HCT116 (cell line): ENCODE results near the gene RRH. TPM values are rescaled to one million over a fixed set of nuclear protein-coding genes. Genes with fewer than 3 reads are reported as not detected.

Experiments used
- ATAC-seq: fragments of 200-7000 bp; cut with Tn5 transposase; 2 replicates; pipeline ENCODE4 v1.9.1; 2020; ENCODE audit warnings: mild to moderate bottlenecking, moderate library complexity
- BruUV-seq: library from RNA; stranded (reverse); fragments of 400-500 nt; replicated peaks from 2 replicates; lab custom pipeline; 2021; lab: Mats Ljungman, UMichigan
- CTCF ChIA-PET: fragments of 300-600 bp; sonication (Branson Sonifier 250); formaldehyde crosslinking; loops from one replicate; lab custom pipeline; 2021; ENCODE audit warnings: antibody characterized with exemption; lab: Charles Lee
- POLR2A ChIA-PET: fragments of 300-600, 350-600 bp; sonication (Branson Sonifier 250); formaldehyde crosslinking; loops from one replicate; lab custom pipeline; 2021; ENCODE audit warnings: antibody characterized with exemption; lab: Charles Lee
- RAD21 ChIA-PET, 2 experiments: fragments of 300-600 bp; sonication (Branson Sonifier 250); formaldehyde crosslinking; loops; one replicate each; lab custom pipeline; 2023; ENCODE audit warnings: low total read pairs in 2 of 2; ENCODE audit not compliant: uncharacterized antibody in 2 of 2, unreplicated experiment in 2 of 2, low non-redundant PET in 1 of 2; lab: Charles Lee
- DNase-seq: peaks from one replicate; pipeline ENCODE4 v3.0.0-alpha.2; 2010; ENCODE audit warnings: low read depth, low spot score
- H2AFZ ChIP-seq: fragments of 200-600 bp; shearing (Covaris generic), sonication (generic); 2 replicates; pipeline ENCODE4 v1.6.1; 2017; ENCODE audit warnings: low read depth, mixed run types, mixed read lengths, antibody characterized with exemption, low read length; ENCODE audit not compliant: poor library complexity, severe bottlenecking
- H3K27ac ChIP-seq: 2 replicates; pipeline ENCODE4 v1.5.1; 2012; ENCODE audit warnings: low read depth, low read length
- H3K27me3 ChIP-seq: fragments of 200-600 bp; sonication (generic); 2 replicates; pipeline ENCODE4 v1.6.1; 2016; ENCODE audit warnings: mixed run types, low read length, mixed read lengths; ENCODE audit not compliant: insufficient read depth
- H3K36me3 ChIP-seq, 2 experiments: fragments of 200-500 bp in 1 of 2; fragments of 200-600 bp in 1 of 2; sonication (Bioruptor generic) in 1 of 2; sonication (generic) in 1 of 2; 2 replicates each; pipeline versions ENCODE4 v1.5.1 to v1.6.1; 2014 to 2016; ENCODE audit warnings: low read length in 2 of 2, inconsistent platforms in 1 of 2, mixed read lengths in 1 of 2, mixed run types in 1 of 2; ENCODE audit not compliant: insufficient read depth in 2 of 2, control insufficient read depth in 1 of 2
- H3K4me1 ChIP-seq, 2 experiments: fragments of 200-600 bp in 1 of 2; sonication (generic) in 1 of 2; 2 replicates each; pipeline versions ENCODE4 v1.5.1 to v1.6.1; 2012 to 2017; ENCODE audit warnings: low read length in 2 of 2, inconsistent platforms in 1 of 2, mild to moderate bottlenecking in 1 of 2, mixed read lengths in 1 of 2, mixed run types in 1 of 2, moderate library complexity in 1 of 2; ENCODE audit not compliant: insufficient read depth in 2 of 2, control insufficient read depth in 1 of 2
- H3K4me2 ChIP-seq: fragments of 200-600 bp; sonication (generic); 2 replicates; pipeline ENCODE4 v1.6.1; 2017; ENCODE audit warnings: mixed run types, low read length, mixed read lengths
- H3K4me3 ChIP-seq, 2 experiments: fragments of 200-600 bp in 1 of 2; sonication (generic) in 1 of 2; replicated peaks in 1 of 2; 2 replicates each; pipeline ENCODE4 v1.5.1; 2011 to 2016; ENCODE audit warnings: low read length in 2 of 2, control low read depth in 1 of 2, low read depth in 1 of 2, mild to moderate bottlenecking in 1 of 2, mixed read lengths in 1 of 2, mixed run types in 1 of 2
- H3K79me2 ChIP-seq: fragments of 200-600 bp; sonication (generic); 2 replicates; pipeline ENCODE4 v1.6.1; 2017; ENCODE audit warnings: mild to moderate bottlenecking, mixed run types, low read length, moderate library complexity, mixed read lengths; ENCODE audit not compliant: insufficient read depth
- H3K9ac ChIP-seq: fragments of 200-600 bp; sonication (generic); 2 replicates; pipeline ENCODE4 v1.6.1; 2016; ENCODE audit warnings: low read length, mixed read lengths
- H3K9me2 ChIP-seq: fragments of 200-600 bp; sonication (generic), shearing (Covaris generic); 2 replicates; pipeline ENCODE4 v1.6.1; 2017; ENCODE audit warnings: mixed run types, mild to moderate bottlenecking, moderate library complexity; ENCODE audit not compliant: insufficient read depth
- H3K9me3 ChIP-seq, 2 experiments: fragments of 200-500 bp in 1 of 2; fragments of 200-600 bp in 1 of 2; sonication (Bioruptor generic) in 1 of 2; sonication (generic) in 1 of 2; 2 replicates each; pipeline ENCODE4 v1.6.1; 2014 to 2017; ENCODE audit warnings: low read length in 2 of 2, mixed read lengths in 2 of 2, inconsistent platforms in 1 of 2, low read depth in 1 of 2, mild to moderate bottlenecking in 1 of 2, mixed run types in 1 of 2, moderate library complexity in 1 of 2; ENCODE audit not compliant: control insufficient read depth in 1 of 2, insufficient read depth in 1 of 2
- H4K20me1 ChIP-seq: fragments of 200-600 bp; sonication (generic), shearing (Covaris generic); 2 replicates; pipeline ENCODE4 v1.6.1; 2017; ENCODE audit warnings: mixed run types, mild to moderate bottlenecking, moderate library complexity; ENCODE audit not compliant: insufficient read depth
- ATF3 ChIP-seq: IDR thresholded peaks from 2 replicates; pipeline ENCODE4 v1.6.1; 2012
- CBX3 ChIP-seq: IDR thresholded peaks from 2 replicates; pipeline ENCODE4 v1.6.1; 2012; ENCODE audit warnings: low read depth
- CEBPB ChIP-seq: IDR thresholded peaks from 2 replicates; pipeline ENCODE4 v1.6.1; 2012; ENCODE audit warnings: low read depth
- CTCF ChIP-seq, 3 experiments: fragments of 200-600 bp in 1 of 3; sonication (generic) in 1 of 3; IDR thresholded peaks in 2 of 3; conservative IDR thresholded peaks in 1 of 3; 2 replicates each; pipeline ENCODE4 v1.5.1; 2012 to 2017; ENCODE audit warnings: low read depth in 2 of 3, low read length in 2 of 3, antibody characterized with exemption in 1 of 3, borderline replicate concordance in 1 of 3, control low read depth in 1 of 3, mild to moderate bottlenecking in 1 of 3, mixed read lengths in 1 of 3, mixed run types in 1 of 3, moderate library complexity in 1 of 3; ENCODE audit not compliant: insufficient read depth in 1 of 3
- ELF1 ChIP-seq: IDR thresholded peaks from 2 replicates; pipeline ENCODE4 v1.6.1; 2012; ENCODE audit warnings: low read depth, borderline replicate concordance
- EZH2 ChIP-seq: fragments of 200-600 bp; sonication (generic); IDR thresholded peaks from 2 replicates; pipeline ENCODE4 v1.6.1; 2017; ENCODE audit warnings: antibody characterized with exemption, mixed run types
- EZH2phosphoT487 ChIP-seq: fragments of 200-600 bp; IDR thresholded peaks from 2 replicates; pipeline ENCODE4 v1.6.1; 2018; ENCODE audit warnings: antibody characterized with exemption, borderline replicate concordance
- FOSL1 ChIP-seq: IDR thresholded peaks from 2 replicates; pipeline ENCODE4 v1.6.1; 2012; ENCODE audit warnings: low read depth
- MAX ChIP-seq: IDR thresholded peaks from 2 replicates; pipeline ENCODE4 v1.6.1; 2012
- POLR2A ChIP-seq: IDR thresholded peaks from 2 replicates; pipeline ENCODE4 v1.7.0; 2011; ENCODE audit warnings: borderline replicate concordance; ENCODE audit not compliant: insufficient read depth, insufficient read length; ENCODE audit errors: extremely low read depth
- POLR2AphosphoS5 ChIP-seq: IDR thresholded peaks from 2 replicates; pipeline ENCODE4 v1.6.1; 2011; ENCODE audit warnings: mild to moderate bottlenecking, low read depth, low read length, moderate library complexity
- RAD21 ChIP-seq: IDR thresholded peaks from 2 replicates; pipeline ENCODE4 v1.6.1; 2012; ENCODE audit warnings: low read depth, mild to moderate bottlenecking
- REST ChIP-seq: IDR thresholded peaks from 2 replicates; pipeline ENCODE4 v1.6.1; 2012; ENCODE audit warnings: low read depth
- SIN3A ChIP-seq: IDR thresholded peaks from 2 replicates; pipeline ENCODE4 v1.6.1; 2012; ENCODE audit warnings: low read depth
- SP1 ChIP-seq: IDR thresholded peaks from 2 replicates; pipeline ENCODE4 v1.6.1; 2012; ENCODE audit warnings: low read depth
- ZFX ChIP-seq: fragments of 450-650 bp; IDR thresholded peaks from 2 replicates; pipeline ENCODE4 v1.6.1; 2017
- ZNF274 ChIP-seq: fragments of 200-500 bp; sonication (Bioruptor generic); IDR thresholded peaks from 2 replicates; pipeline ENCODE4 v1.6.1; 2014; ENCODE audit warnings: mild to moderate bottlenecking, low read depth, low read length, inconsistent platforms
- intact Hi-C: fragments of 100-400 bp; cut with micrococcal nuclease; formaldehyde crosslinking; loops from 2 replicates; pipeline ENCODE4 v1.10.0; 2022
- total RNA-seq: library from RNA; stranded (reverse); gene quantifications from one replicate; pipeline ENCODE4 v1.2.1, GENCODE V29; 2021; ENCODE audit not compliant: unreplicated experiment

Gene RRH
- total RNA-seq, 1 experiment from 2014 or later, result 0.42 TPM

- ATAC-seq, result no peak
- POLR2A ChIA-PET, result no interaction called here
- no peak for DNase-seq
- H3K27me3 ChIP-seq, result no peaks in the 10 kb centered on the region
- no peak for TF ChIP-seq ZNF274
- TF ChIP-seq POLR2AphosphoS5, result no peak
- TF ChIP-seq, all 23 proteins: peak for 0
- no peak overlapping the region for H3K9ac ChIP-seq
- no peak overlapping the region for H3K4me2 ChIP-seq
- H3K9me2 ChIP-seq, result no peaks in the 10 kb centered on the region
- no peaks in the 10 kb centered on the region for H4K20me1 ChIP-seq
- H3K4me1 ChIP-seq, result no peaks in the 10 kb centered on the region
- no peaks in the 10 kb centered on the region for H3K36me3 ChIP-seq
- no peak overlapping the region for H2AFZ ChIP-seq
- ChIA-PET CTCF (no interaction called here), RAD21 (no interaction called here)
- intact Hi-C loops, result no loop called here
- H3K79me2 ChIP-seq, result no peaks in the 10 kb centered on the region
- H3K4me3 ChIP-seq, result no peak overlapping the region
- no TSS peak for BruUV-seq
- no peak overlapping the region for H3K27ac ChIP-seq
- H3K9me3 ChIP-seq, result no peaks in the 10 kb centered on the region
These were observed 42.3 kb downstream of the RRH start for GRCh38 chr4:109870061-109870460.

GRCh38 chr4:109872065-109872464 is 44.3 kb downstream of the RRH start:
- Histone ChIP-seq H3K4me1 (no peaks in the 10 kb centered on the region), H3K9ac (no peak overlapping the region), H3K36me3 (no peaks in the 10 kb centered on the region), H3K79me2 (no peaks in the 10 kb centered on the region), H3K9me3 (no peaks in the 10 kb centered on the region), H3K4me3 (no peak overlapping the region), H3K9me2 (no peaks in the 10 kb centered on the region), H4K20me1 (no peaks in the 10 kb centered on the region), H3K27ac (no peak overlapping the region), H3K27me3 (no peaks in the 10 kb centered on the region), H2AFZ (no peak overlapping the region), H3K4me2 (no peak overlapping the region)
- ATAC-seq, result no peak
- TF ChIP-seq ZFX, result no peak
- no peak for TF ChIP-seq SIN3A
- no peak for TF ChIP-seq CTCF (IDR thresholded peaks at IDR 0.05 in 2 of 3, conservative IDR thresholded peaks at IDR 0.05 in 1 of 3; ENCODE audit: borderline replicate concordance in 1 of 3, insufficient read depth in 1 of 3, low read depth in 2 of 3, low read length in 2 of 3)
- no peak for TF ChIP-seq POLR2A
- TF ChIP-seq EZH2, result no peak
- TF ChIP-seq MAX, result no peak
- TF ChIP-seq CBX3, result no peak
- no peak for TF ChIP-seq SP1
- no peak for TF ChIP-seq CEBPB
- TF ChIP-seq REST, result no peak
- TF ChIP-seq ELF1, result no peak
- TF ChIP-seq FOSL1, result no peak
- TF ChIP-seq EZH2phosphoT487, result no peak
- TF ChIP-seq ZNF274, result no peak
- TF ChIP-seq POLR2AphosphoS5, result no peak
- no peak for TF ChIP-seq ATF3
- TF ChIP-seq RAD21, result no peak
- RAD21 ChIA-PET, result no interaction called here
- no peak for DNase-seq
- CTCF ChIA-PET, result no interaction called here
- POLR2A ChIA-PET, result no interaction called here
- BruUV-seq, result no TSS peak
- intact Hi-C loops, result no loop called here
